GM23338 (cell line): ENCODE measurements around the gene LUZP2. TPM values are rescaled to one million over a fixed set of nuclear protein-coding genes. Genes with fewer than 3 reads are reported as not detected.

Source experiments
- ATAC-seq: fragments of 200-7000 bp; cut with Tn5 transposase; 3 replicates; pipeline ENCODE4 v1.9.1; 2020
- DNase-seq: peaks from one replicate; pipeline ENCODE4 v3.0.0-alpha.2; 2015; ENCODE audit warnings: low spot score
- H2AFZ ChIP-seq: fragments of 200-600 bp; sonication (generic); 2 replicates; pipeline ENCODE4 v1.8.0; 2016; ENCODE audit warnings: antibody characterized with exemption, mild to moderate bottlenecking, moderate library complexity
- H3F3A ChIP-seq: fragments of 200-600 bp; sonication (generic); replicated peaks from 2 replicates; pipeline ENCODE4 v1.8.0; 2017; ENCODE audit warnings: antibody characterized with exemption, mixed run types, low read depth
- H3K27ac ChIP-seq: fragments of 200-600 bp; sonication (generic); 2 replicates; pipeline ENCODE4 v1.6.1; 2016; ENCODE audit warnings: low read depth
- H3K27me3 ChIP-seq: fragments of 200-600 bp; sonication (generic); 2 replicates; pipeline ENCODE4 v1.8.0; 2016; ENCODE audit warnings: mild to moderate bottlenecking, mixed run types, moderate library complexity; ENCODE audit not compliant: insufficient read depth
- H3K36me3 ChIP-seq: fragments of 200-600 bp; sonication (generic); 2 replicates; pipeline ENCODE4 v1.8.0; 2016; ENCODE audit warnings: mild to moderate bottlenecking; ENCODE audit not compliant: insufficient read depth
- H3K4me1 ChIP-seq: fragments of 200-600 bp; sonication (generic); 2 replicates; pipeline ENCODE4 v1.8.0; 2016; ENCODE audit warnings: mild to moderate bottlenecking, moderate library complexity; ENCODE audit not compliant: insufficient read depth
- H3K4me2 ChIP-seq: fragments of 200-600 bp; sonication (generic); 2 replicates; pipeline ENCODE4 v1.7.1; 2017; ENCODE audit warnings: mixed run types
- H3K4me3 ChIP-seq: fragments of 200-600 bp; sonication (generic); 2 replicates; pipeline ENCODE4 v1.6.1; 2016; ENCODE audit warnings: mixed run types
- H3K79me2 ChIP-seq: fragments of 200-600 bp; sonication (generic); replicated peaks from 2 replicates; pipeline ENCODE4 v1.8.0; 2017; ENCODE audit warnings: mild to moderate bottlenecking; ENCODE audit not compliant: insufficient read depth
- H3K9me2 ChIP-seq: fragments of 200-600 bp; sonication (generic); 2 replicates; pipeline ENCODE4 v1.8.0; 2017; ENCODE audit not compliant: insufficient read depth
- H4K20me1 ChIP-seq: fragments of 200-600 bp; sonication (generic); replicated peaks from 2 replicates; pipeline ENCODE4 v1.8.0; 2017; ENCODE audit warnings: mild to moderate bottlenecking; ENCODE audit not compliant: insufficient read depth
- H3K27ac Mint-ChIP-seq: 2 replicates; pipeline ENCODE4 v1.8.0; 2020; ENCODE audit warnings: inconsistent platforms, mild to moderate bottlenecking, moderate library complexity, mixed read lengths
- H3K27me3 Mint-ChIP-seq: 3 replicates; pipeline ENCODE4 v1.8.0; 2022; ENCODE audit warnings: low read depth, mild to moderate bottlenecking, moderate library complexity, mixed read lengths, inconsistent platforms; ENCODE audit not compliant: insufficient read depth, poor library complexity
- H3K36me3 Mint-ChIP-seq: 3 replicates; pipeline ENCODE4 v1.8.0; 2021; ENCODE audit warnings: low read depth, mild to moderate bottlenecking, inconsistent platforms, moderate library complexity, mixed read lengths
- H3K4me1 Mint-ChIP-seq: 3 replicates; pipeline ENCODE4 v1.8.0; 2020; ENCODE audit warnings: mild to moderate bottlenecking, inconsistent platforms, mixed read lengths
- H3K4me3 Mint-ChIP-seq: 3 replicates; pipeline ENCODE4 v1.8.0; 2021; ENCODE audit warnings: moderate library complexity, mild to moderate bottlenecking, inconsistent platforms, mixed read lengths
- H3K9me3 Mint-ChIP-seq: 3 replicates; pipeline ENCODE4 v1.8.0; 2020; ENCODE audit warnings: moderate library complexity, mild to moderate bottlenecking, inconsistent platforms, mixed read lengths
- CREB1 ChIP-seq: fragments of 250-450 bp; sonication (Bioruptor Pico); IDR thresholded peaks from 2 replicates; pipeline ENCODE4 v1.5.0; 2020; ENCODE audit warnings: low read depth, mild to moderate bottlenecking, moderate library complexity
- EZH2 ChIP-seq: fragments of 200-600 bp; sonication (generic); IDR thresholded peaks from one replicate; pipeline ENCODE4 v1.8.0; 2017; ENCODE audit warnings: antibody characterized with exemption, mild to moderate bottlenecking, low read depth; ENCODE audit not compliant: unreplicated experiment
- EZH2phosphoT487 ChIP-seq: fragments of 200-600 bp; sonication (generic); IDR thresholded peaks from one replicate; pipeline ENCODE4 v1.8.1; 2018; ENCODE audit warnings: antibody characterized with exemption; ENCODE audit not compliant: unreplicated experiment
- NANOG ChIP-seq: IDR thresholded peaks from 2 replicates; pipeline ENCODE4 v1.6.1; 2016; ENCODE audit warnings: antibody characterized with exemption, borderline replicate concordance
- POLR2AphosphoS5 ChIP-seq: IDR thresholded peaks from 2 replicates; pipeline ENCODE4 v1.6.1; 2016; ENCODE audit warnings: antibody characterized with exemption, low read depth
- STAT1 ChIP-seq: IDR thresholded peaks from one replicate; pipeline ENCODE4 v1.6.1; 2016; ENCODE audit warnings: antibody characterized with exemption; ENCODE audit not compliant: unreplicated experiment
- ZNF114 ChIP-seq: fragments of 250-450 bp; sonication (Bioruptor Pico); IDR thresholded peaks from 2 replicates; pipeline ENCODE4 v1.5.0; 2020; ENCODE audit warnings: mild to moderate bottlenecking, moderate library complexity
- ZNF331 ChIP-seq: fragments of 250-450 bp; sonication (Bioruptor Pico); IDR thresholded peaks from 2 replicates; pipeline ENCODE4 v1.5.0; 2020; ENCODE audit warnings: low read depth, mild to moderate bottlenecking, moderate library complexity
- polyA plus RNA-seq: library from polyadenylated mRNA; unstranded; fragments of >200 nt; fragmentation: Nextera tagmentation; extraction: Ambion mirVana; gene quantifications from 2 replicates; pipeline ENCODE4 v1.2.1, GENCODE V29; 2016
- total RNA-seq: library from RNA; depleted of rRNA; stranded (reverse); fragments of >200 nt; shearing (Covaris generic); gene quantifications from 2 replicates; pipeline ENCODE4 v1.2.3, GENCODE V29; 2014
- TF ChIP-seq, protein P1 (sequence below): IDR thresholded peaks from 2 replicates; pipeline ENCODE4 v1.6.1; 2016; ENCODE audit warnings: antibody characterized with exemption
- TF ChIP-seq, protein P2 (sequence below): fragments of 250-450 bp; sonication (Bioruptor Pico); IDR thresholded peaks from 2 replicates; pipeline ENCODE4 v1.5.0; 2020; ENCODE audit warnings: mild to moderate bottlenecking, moderate library complexity
- TF ChIP-seq, protein P3 (sequence below): IDR thresholded peaks from one replicate; pipeline ENCODE4 v1.6.1; 2018; ENCODE audit warnings: antibody characterized with exemption; ENCODE audit not compliant: unreplicated experiment

LUZP2 gene
- total and polyA plus RNA-seq, 2 experiments from 2014 or later, result 2.0 to 9.2 TPM

DNA sequence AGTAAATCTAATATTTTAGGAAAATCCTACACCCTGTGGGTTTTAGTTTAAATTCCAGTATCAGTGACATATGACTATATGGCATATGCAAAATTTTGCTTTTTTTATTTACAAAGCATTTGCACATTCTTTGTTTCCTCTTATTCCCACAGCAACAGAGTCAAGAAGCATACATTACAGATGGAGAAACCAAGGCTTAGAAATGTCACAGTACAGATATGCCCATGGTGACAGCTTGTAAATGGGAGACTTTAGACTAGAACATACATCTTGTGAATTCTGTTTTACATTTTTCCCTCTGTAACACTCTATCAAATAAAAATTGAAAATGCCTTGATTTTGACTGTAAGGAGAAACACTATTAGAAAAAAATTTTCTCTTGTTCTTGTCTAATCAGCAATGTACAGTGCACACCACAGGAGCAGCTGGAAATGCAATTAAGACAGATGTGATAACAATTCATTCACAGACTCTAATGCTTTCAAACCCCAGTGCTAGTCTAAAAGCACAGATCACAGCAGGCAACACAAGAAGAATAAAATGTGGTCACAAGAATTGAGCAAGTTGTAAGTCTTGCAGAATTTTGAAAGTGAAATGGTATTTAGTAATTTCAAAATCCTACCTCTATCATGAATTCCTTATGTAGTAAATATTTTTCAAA is 375.9 kb downstream of the LUZP2 start:
- H3K79me2 ChIP-seq, result no peaks in the 10 kb centered on the region
- no peak overlapping the region for H3K4me3 Mint-ChIP-seq
- no peak for ATAC-seq

DNA sequence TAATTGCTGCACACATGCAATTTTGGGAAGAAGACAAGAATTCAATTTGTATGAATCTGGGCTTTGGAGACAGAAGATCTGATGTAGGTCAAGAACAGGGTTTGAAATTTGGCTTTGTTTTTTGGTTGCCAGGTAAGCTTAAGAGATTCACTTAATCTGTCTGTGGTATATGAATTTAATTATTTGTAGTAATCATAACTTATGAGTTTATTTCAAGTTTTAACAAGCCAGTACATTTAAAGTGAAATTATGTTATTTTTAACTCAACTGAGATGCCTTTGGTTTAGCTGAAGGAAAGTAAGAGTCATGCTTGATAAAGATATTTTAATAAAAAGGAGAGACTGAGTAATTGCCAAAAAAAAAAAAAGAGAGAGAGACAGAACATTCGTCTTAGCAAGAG is 384.1 kb downstream of the LUZP2 start:
- no peak overlapping the region for H3K27ac Mint-ChIP-seq
- H3K27me3 Mint-ChIP-seq, result peaks cover 3% of the 10 kb centered on the region
- TF ChIP-seq, protein P1, sequence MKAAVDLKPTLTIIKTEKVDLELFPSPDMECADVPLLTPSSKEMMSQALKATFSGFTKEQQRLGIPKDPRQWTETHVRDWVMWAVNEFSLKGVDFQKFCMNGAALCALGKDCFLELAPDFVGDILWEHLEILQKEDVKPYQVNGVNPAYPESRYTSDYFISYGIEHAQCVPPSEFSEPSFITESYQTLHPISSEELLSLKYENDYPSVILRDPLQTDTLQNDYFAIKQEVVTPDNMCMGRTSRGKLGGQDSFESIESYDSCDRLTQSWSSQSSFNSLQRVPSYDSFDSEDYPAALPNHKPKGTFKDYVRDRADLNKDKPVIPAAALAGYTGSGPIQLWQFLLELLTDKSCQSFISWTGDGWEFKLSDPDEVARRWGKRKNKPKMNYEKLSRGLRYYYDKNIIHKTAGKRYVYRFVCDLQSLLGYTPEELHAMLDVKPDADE, result no peak
- no peak for TF ChIP-seq ZNF331
- no peak for TF ChIP-seq NANOG
- no peak for TF ChIP-seq POLR2AphosphoS5
- TF ChIP-seq, protein P2, sequence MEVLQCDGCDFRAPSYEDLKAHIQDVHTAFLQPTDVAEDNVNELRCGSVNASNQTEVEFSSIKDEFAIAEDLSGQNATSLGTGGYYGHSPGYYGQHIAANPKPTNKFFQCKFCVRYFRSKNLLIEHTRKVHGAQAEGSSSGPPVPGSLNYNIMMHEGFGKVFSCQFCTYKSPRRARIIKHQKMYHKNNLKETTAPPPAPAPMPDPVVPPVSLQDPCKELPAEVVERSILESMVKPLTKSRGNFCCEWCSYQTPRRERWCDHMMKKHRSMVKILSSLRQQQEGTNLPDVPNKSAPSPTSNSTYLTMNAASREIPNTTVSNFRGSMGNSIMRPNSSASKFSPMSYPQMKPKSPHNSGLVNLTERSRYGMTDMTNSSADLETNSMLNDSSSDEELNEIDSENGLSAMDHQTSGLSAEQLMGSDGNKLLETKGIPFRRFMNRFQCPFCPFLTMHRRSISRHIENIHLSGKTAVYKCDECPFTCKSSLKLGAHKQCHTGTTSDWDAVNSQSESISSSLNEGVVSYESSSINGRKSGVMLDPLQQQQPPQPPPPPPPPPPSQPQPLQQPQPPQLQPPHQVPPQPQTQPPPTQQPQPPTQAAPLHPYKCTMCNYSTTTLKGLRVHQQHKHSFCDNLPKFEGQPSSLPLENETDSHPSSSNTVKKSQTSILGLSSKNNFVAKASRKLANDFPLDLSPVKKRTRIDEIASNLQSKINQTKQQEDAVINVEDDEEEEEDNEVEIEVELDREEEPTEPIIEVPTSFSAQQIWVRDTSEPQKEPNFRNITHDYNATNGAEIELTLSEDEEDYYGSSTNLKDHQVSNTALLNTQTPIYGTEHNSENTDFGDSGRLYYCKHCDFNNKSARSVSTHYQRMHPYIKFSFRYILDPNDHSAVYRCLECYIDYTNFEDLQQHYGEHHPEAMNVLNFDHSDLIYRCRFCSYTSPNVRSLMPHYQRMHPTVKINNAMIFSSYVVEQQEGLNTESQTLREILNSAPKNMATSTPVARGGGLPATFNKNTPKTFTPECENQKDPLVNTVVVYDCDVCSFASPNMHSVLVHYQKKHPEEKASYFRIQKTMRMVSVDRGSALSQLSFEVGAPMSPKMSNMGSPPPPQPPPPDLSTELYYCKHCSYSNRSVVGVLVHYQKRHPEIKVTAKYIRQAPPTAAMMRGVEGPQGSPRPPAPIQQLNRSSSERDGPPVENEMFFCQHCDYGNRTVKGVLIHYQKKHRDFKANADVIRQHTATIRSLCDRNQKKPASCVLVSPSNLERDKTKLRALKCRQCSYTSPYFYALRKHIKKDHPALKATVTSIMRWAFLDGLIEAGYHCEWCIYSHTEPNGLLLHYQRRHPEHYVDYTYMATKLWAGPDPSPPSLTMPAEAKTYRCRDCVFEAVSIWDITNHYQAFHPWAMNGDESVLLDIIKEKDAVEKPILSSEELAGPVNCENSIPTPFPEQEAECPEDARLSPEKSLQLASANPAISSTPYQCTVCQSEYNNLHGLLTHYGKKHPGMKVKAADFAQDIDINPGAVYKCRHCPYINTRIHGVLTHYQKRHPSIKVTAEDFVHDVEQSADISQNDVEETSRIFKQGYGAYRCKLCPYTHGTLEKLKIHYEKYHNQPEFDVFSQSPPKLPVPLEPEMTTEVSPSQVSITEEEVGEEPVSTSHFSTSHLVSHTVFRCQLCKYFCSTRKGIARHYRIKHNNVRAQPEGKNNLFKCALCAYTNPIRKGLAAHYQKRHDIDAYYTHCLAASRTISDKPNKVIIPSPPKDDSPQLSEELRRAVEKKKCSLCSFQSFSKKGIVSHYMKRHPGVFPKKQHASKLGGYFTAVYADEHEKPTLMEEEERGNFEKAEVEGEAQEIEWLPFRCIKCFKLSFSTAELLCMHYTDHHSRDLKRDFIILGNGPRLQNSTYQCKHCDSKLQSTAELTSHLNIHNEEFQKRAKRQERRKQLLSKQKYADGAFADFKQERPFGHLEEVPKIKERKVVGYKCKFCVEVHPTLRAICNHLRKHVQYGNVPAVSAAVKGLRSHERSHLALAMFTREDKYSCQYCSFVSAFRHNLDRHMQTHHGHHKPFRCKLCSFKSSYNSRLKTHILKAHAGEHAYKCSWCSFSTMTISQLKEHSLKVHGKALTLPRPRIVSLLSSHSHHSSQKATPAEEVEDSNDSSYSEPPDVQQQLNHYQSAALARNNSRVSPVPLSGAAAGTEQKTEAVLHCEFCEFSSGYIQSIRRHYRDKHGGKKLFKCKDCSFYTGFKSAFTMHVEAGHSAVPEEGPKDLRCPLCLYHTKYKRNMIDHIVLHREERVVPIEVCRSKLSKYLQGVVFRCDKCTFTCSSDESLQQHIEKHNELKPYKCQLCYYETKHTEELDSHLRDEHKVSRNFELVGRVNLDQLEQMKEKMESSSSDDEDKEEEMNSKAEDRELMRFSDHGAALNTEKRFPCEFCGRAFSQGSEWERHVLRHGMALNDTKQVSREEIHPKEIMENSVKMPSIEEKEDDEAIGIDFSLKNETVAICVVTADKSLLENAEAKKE (CRISPR knock-in tag), result no peak
- TF ChIP-seq CREB1 (CRISPR knock-in tag), result no peak

More for the DNA sequence above, 375.9 kb downstream of the LUZP2 start:
- Histone ChIP-seq H3K36me3 (no peaks in the 10 kb centered on the region), H2AFZ (no peak overlapping the region), H3K4me1 (no peaks in the 10 kb centered on the region), H3F3A (no peaks in the 10 kb centered on the region), H3K4me3 (no peak overlapping the region), H3K9me2 (no peaks in the 10 kb centered on the region), H3K27ac (no peak overlapping the region), H3K4me2 (no peak overlapping the region), H3K27me3 (no peaks in the 10 kb centered on the region), H4K20me1 (no peaks in the 10 kb centered on the region)
- H3K4me1 Mint-ChIP-seq, result no peaks in the 10 kb centered on the region
- DNase-seq, result no peak
- peaks cover 5% of the 10 kb centered on the region; the same call in 1 of the 3 replicates for H3K9me3 Mint-ChIP-seq
- H3K36me3 Mint-ChIP-seq, result no peaks in the 10 kb centered on the region
- no peaks in the 10 kb centered on the region for H3K27me3 Mint-ChIP-seq
- H3K27ac Mint-ChIP-seq, result no peak overlapping the region
- TF ChIP-seq EZH2phosphoT487, result no peak
- TF ChIP-seq, protein P3, sequence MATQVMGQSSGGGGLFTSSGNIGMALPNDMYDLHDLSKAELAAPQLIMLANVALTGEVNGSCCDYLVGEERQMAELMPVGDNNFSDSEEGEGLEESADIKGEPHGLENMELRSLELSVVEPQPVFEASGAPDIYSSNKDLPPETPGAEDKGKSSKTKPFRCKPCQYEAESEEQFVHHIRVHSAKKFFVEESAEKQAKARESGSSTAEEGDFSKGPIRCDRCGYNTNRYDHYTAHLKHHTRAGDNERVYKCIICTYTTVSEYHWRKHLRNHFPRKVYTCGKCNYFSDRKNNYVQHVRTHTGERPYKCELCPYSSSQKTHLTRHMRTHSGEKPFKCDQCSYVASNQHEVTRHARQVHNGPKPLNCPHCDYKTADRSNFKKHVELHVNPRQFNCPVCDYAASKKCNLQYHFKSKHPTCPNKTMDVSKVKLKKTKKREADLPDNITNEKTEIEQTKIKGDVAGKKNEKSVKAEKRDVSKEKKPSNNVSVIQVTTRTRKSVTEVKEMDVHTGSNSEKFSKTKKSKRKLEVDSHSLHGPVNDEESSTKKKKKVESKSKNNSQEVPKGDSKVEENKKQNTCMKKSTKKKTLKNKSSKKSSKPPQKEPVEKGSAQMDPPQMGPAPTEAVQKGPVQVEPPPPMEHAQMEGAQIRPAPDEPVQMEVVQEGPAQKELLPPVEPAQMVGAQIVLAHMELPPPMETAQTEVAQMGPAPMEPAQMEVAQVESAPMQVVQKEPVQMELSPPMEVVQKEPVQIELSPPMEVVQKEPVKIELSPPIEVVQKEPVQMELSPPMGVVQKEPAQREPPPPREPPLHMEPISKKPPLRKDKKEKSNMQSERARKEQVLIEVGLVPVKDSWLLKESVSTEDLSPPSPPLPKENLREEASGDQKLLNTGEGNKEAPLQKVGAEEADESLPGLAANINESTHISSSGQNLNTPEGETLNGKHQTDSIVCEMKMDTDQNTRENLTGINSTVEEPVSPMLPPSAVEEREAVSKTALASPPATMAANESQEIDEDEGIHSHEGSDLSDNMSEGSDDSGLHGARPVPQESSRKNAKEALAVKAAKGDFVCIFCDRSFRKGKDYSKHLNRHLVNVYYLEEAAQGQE, result no peak
- no peak for TF ChIP-seq ZNF114 (CRISPR knock-in tag)
- no peak for TF ChIP-seq STAT1
- TF ChIP-seq POLR2AphosphoS5, result no peak
- TF ChIP-seq EZH2, result no peak

More for the DNA sequence above, 384.1 kb downstream of the LUZP2 start:
- no peaks in the 10 kb centered on the region for H3K4me1 ChIP-seq
- H2AFZ ChIP-seq, result no peak overlapping the region
- H3K27me3 ChIP-seq, result no peaks in the 10 kb centered on the region
- H3F3A ChIP-seq, result no peaks in the 10 kb centered on the region
- H3K79me2 ChIP-seq, result no peaks in the 10 kb centered on the region
- Mint-ChIP-seq H3K9me3 (peaks cover 7% of the 10 kb centered on the region; the same call in 2 of the 3 replicates), H3K4me1 (no peaks in the 10 kb centered on the region; the same call in 2 of the 3 replicates), H3K4me3 (no peak overlapping the region), H3K36me3 (no peaks in the 10 kb centered on the region; the same call in 2 of the 3 replicates)
- H4K20me1 ChIP-seq, result no peaks in the 10 kb centered on the region
- ATAC-seq, result no peak
- H3K9me2 ChIP-seq, result no peaks in the 10 kb centered on the region
- H3K4me3 ChIP-seq, result no peak overlapping the region
- H3K27ac ChIP-seq, result no peak overlapping the region
- DNase-seq, result no peak
- H3K36me3 ChIP-seq, result no peaks in the 10 kb centered on the region
- H3K4me2 ChIP-seq, result no peak overlapping the region
